ENCODE measurements around the gene CASP7.

The CASP7 gene

GRCh38 chr10:113686028-113686427 is 6.3 kb downstream of the CASP7 start:
- Histone ChIP-seq H3K9me3 (ENCODE audit: low read length) (peaks cover 19% of the 10 kb centered on the region; the same call in 1 of the 2 replicates), H4K20me1 (ENCODE audit: insufficient read depth, low read length) (no peaks in the 10 kb centered on the region), H3K27ac (ENCODE audit: low read depth, low read length, poor library complexity, severe bottlenecking) (no peak overlapping the region), H3F3A (ENCODE audit: insufficient read depth, low read length) (no peaks in the 10 kb centered on the region), H3K9me2 (ENCODE audit: low read depth, low read length) (no peaks in the 10 kb centered on the region), H3K4me2 (ENCODE audit: low read length) (no peak overlapping the region), H3K79me2 (ENCODE audit: insufficient read depth, low read length) (peaks cover 43% of the 10 kb centered on the region; the same call in 1 of the 2 replicates), H3K4me3 (ENCODE audit: low read depth, low read length, poor library complexity, severe bottlenecking) (no peak overlapping the region), H3K9ac (ENCODE audit: low read length) (no peak overlapping the region), H3K27me3 (ENCODE audit: insufficient read depth, low read length) (no peaks in the 10 kb centered on the region), H3K4me1 (ENCODE audit: insufficient read depth, low read length, severe bottlenecking) (peaks cover 15% of the 10 kb centered on the region), H2AFZ (ENCODE audit: low read length) (no peak overlapping the region), H3K36me3 (ENCODE audit: insufficient read depth, low read length) (peaks cover 17% of the 10 kb centered on the region)
- no peak for TF ChIP-seq CTCF (IDR thresholded peaks at IDR 0.05; ENCODE audit: low read length)
- no peak for TF ChIP-seq EZH2 (IDR thresholded peaks at IDR 0.05; ENCODE audit: borderline replicate concordance, low read length)

- H3K36me3 ChIP-seq (ENCODE audit: insufficient read depth, low read length): peaks cover 22% of the 10 kb centered on the region
- H3K27ac ChIP-seq (ENCODE audit: low read depth, low read length, poor library complexity, severe bottlenecking): no peak overlapping the region
- no peaks in the 10 kb centered on the region for H3F3A ChIP-seq (ENCODE audit: insufficient read depth, low read length)
- H3K4me3 ChIP-seq (ENCODE audit: low read depth, low read length, poor library complexity, severe bottlenecking): no peak overlapping the region
- H3K9me2 ChIP-seq (ENCODE audit: low read depth, low read length): no peaks in the 10 kb centered on the region
- no peaks in the 10 kb centered on the region for H3K27me3 ChIP-seq (ENCODE audit: insufficient read depth, low read length)
- no peaks in the 10 kb centered on the region for H4K20me1 ChIP-seq (ENCODE audit: insufficient read depth, low read length)
- TF ChIP-seq EZH2 (IDR thresholded peaks at IDR 0.05; ENCODE audit: borderline replicate concordance, low read length) (no peak), CTCF (IDR thresholded peaks at IDR 0.05; ENCODE audit: low read length) (no peak)
- no peak overlapping the region for H3K4me2 ChIP-seq (ENCODE audit: low read length)
- H3K4me1 ChIP-seq (ENCODE audit: insufficient read depth, low read length, severe bottlenecking): peaks cover 5% of the 10 kb centered on the region
- no peak overlapping the region for H3K9ac ChIP-seq (ENCODE audit: low read length)
- H3K9me3 ChIP-seq (ENCODE audit: low read length): peaks cover 19% of the 10 kb centered on the region; the same call in 1 of the 2 replicates
- H3K79me2 ChIP-seq (ENCODE audit: insufficient read depth, low read length): peaks cover 43% of the 10 kb centered on the region; the same call in 1 of the 2 replicates
- H2AFZ ChIP-seq (ENCODE audit: low read length): no peak overlapping the region
These were observed 7.3 kb downstream of the CASP7 start for GRCh38 chr10:113687037-113687436.

GRCh38 chr10:113689057-113689456 is 9.3 kb downstream of the CASP7 start:
- Histone ChIP-seq H3K9ac (ENCODE audit: low read length) (no peak overlapping the region), H3K9me2 (ENCODE audit: low read depth, low read length) (no peaks in the 10 kb centered on the region), H3K9me3 (ENCODE audit: low read length) (peaks cover 37% of the 10 kb centered on the region; the same call in 1 of the 2 replicates), H3K4me3 (ENCODE audit: low read depth, low read length, poor library complexity, severe bottlenecking) (no peak overlapping the region), H3K4me2 (ENCODE audit: low read length) (no peak overlapping the region), H4K20me1 (ENCODE audit: insufficient read depth, low read length) (no peaks in the 10 kb centered on the region), H3F3A (ENCODE audit: insufficient read depth, low read length) (no peaks in the 10 kb centered on the region), H3K27me3 (ENCODE audit: insufficient read depth, low read length) (no peaks in the 10 kb centered on the region), H2AFZ (ENCODE audit: low read length) (no peak overlapping the region), H3K36me3 (ENCODE audit: insufficient read depth, low read length) (peaks cover 29% of the 10 kb centered on the region), H3K4me1 (ENCODE audit: insufficient read depth, low read length, severe bottlenecking) (no peaks in the 10 kb centered on the region), H3K79me2 (ENCODE audit: insufficient read depth, low read length) (peaks cover 39% of the 10 kb centered on the region; the same call in 1 of the 2 replicates), H3K27ac (ENCODE audit: low read depth, low read length, poor library complexity, severe bottlenecking) (no peak overlapping the region)
- TF ChIP-seq CTCF (IDR thresholded peaks at IDR 0.05; ENCODE audit: low read length): no peak
- TF ChIP-seq EZH2 (IDR thresholded peaks at IDR 0.05; ENCODE audit: borderline replicate concordance, low read length): no peak
